Sigmoid colon (tissue), 3 donors: ENCODE data around the gene SSTR5.

Experiments
- CTCF ChIP-seq, 4 experiments: fragments of 450-650 bp in 3 of 4; fragments of 200-600 bp in 1 of 4; IDR thresholded peaks; one replicate each; pipeline ENCODE4 v1.5.1; 2016 to 2019; ENCODE audit warnings: antibody characterized with exemption in 4 of 4, mild to moderate bottlenecking in 3 of 4, moderate library complexity in 2 of 4
- POLR2A ChIP-seq, 2 donors: fragments of 450-650 bp; IDR thresholded peaks; one replicate each; pipeline ENCODE4 v1.6.1; 2016; ENCODE audit warnings: antibody characterized with exemption in 2 of 2, mild to moderate bottlenecking in 2 of 2, moderate library complexity in 2 of 2

DNA sequence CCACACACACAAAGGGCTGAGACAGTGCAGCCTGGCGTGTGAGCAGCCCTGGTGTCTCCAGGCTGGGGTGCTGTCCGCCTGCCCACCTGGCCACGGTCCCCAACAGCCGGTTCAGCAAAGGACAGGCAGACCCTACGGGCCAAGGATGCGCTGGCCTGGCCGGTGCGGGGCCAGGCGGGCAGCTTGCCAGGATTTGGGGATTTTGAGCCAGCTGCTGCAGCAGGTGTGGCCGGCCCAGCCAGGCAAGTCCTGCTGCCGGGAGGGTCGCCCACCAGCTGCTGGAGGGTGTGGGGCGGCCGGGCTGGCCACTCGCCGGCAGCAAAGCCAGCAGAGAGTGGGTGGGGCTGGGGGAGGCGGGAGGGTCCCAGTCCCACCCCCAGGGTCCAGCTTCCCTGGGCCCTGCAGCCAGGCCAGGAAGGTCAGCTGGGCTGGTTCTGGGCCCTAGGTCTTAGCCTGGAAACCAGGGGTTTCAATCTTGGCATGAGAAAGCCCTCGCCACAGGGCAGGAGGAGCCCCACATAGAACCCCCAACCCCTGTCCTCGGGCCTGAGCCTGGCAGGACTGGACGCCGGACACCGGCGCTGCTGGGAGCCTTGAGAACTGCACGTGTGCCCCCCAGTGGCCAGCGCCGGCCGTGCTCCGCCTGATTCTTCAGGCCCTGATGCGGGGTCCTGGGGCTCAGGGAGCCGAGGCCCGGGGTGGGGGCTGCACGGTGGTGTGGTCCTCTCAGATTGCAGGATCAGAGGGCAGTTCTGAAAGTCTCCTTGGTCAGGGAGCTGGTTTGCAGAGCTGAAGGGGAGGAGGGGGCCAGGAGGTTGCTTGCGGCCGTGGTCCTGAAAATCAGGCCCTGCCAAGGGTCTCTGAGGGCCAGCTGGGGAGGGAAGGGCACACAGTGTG lies 17.6 kb upstream of the SSTR5 start:
- TF ChIP-seq CTCF (IDR thresholded peaks at IDR 0.05) (peak; percentile 33 to 84 (median 79)), POLR2A (IDR thresholded peaks at IDR 0.05) (no peak)
